Activated CD4-positive, alpha-beta T cell treated with anti-CD3 and anti-CD28 coated beads for 24 hours (primary cell): ENCODE results near the gene LETM1.
"Not testable (repeated sequence)": the region's sequence is repeated elsewhere in the genome, so short reads cannot be mapped to it uniquely, and the experiment has no call there.

Experiments used
- DNase-seq, 2 donors: peaks; one replicate each; pipeline ENCODE4 v3.0.0-alpha.2; 2020; ENCODE audit warnings: low read depth in 2 of 2

LETM1 gene

GRCh38 chr4:1851575-1852410 is 4.2 kb downstream of the LETM1 start:
- DNase-seq, result no peak

GRCh38 chr4:1851160-1851559 is 4.8 kb downstream of the LETM1 start:
- DNase-seq, result no peak

GRCh38 chr4:1850276-1850675 is 5.7 kb downstream of the LETM1 start:
- no peak for DNase-seq

- DNase-seq, result no peak
These were observed 9.4 kb downstream of the LETM1 start for GRCh38 chr4:1846580-1846979.

- DNase-seq, result not testable (repeated sequence)
These were observed 11.3 kb downstream of the LETM1 start for GRCh38 chr4:1844618-1845017.

- no peak for DNase-seq
These were observed 12.1 kb downstream of the LETM1 start for GRCh38 chr4:1843852-1844251.

GRCh38 chr4:1842993-1843448 is 12.9 kb downstream of the LETM1 start:
- DNase-seq, result no peak

GRCh38 chr4:1842339-1842895 is 13.5 kb downstream of the LETM1 start:
- DNase-seq, result no peak

- no peak for DNase-seq
These were observed 14.1 kb downstream of the LETM1 start for GRCh38 chr4:1841887-1842210.

- no peak for DNase-seq
These were observed 14.6 kb downstream of the LETM1 start for GRCh38 chr4:1841201-1841886.

- DNase-seq, result no peak
These were observed 16.7 kb downstream of the LETM1 start for GRCh38 chr4:1839282-1839681.

GRCh38 chr4:1837069-1837468 is 18.9 kb downstream of the LETM1 start:
- DNase-seq, result no peak

- no peak for DNase-seq
These were observed 19.3 kb downstream of the LETM1 start for GRCh38 chr4:1836650-1837049.

GRCh38 chr4:1835836-1836235 is 20.1 kb downstream of the LETM1 start:
- DNase-seq, result not testable (repeated sequence)

- no peak for DNase-seq
These were observed 21.7 kb downstream of the LETM1 start for GRCh38 chr4:1834047-1834775.

- DNase-seq, result no peak
These were observed 22.5 kb downstream of the LETM1 start for GRCh38 chr4:1833307-1834046.

GRCh38 chr4:1832690-1833089 is 23.3 kb downstream of the LETM1 start:
- DNase-seq, result no peak

GRCh38 chr4:1831331-1831730 is 24.6 kb downstream of the LETM1 start:
- no peak for DNase-seq

GRCh38 chr4:1830642-1831228 is 25.2 kb downstream of the LETM1 start:
- DNase-seq, result no peak

- no peak for DNase-seq
These were observed 25.7 kb downstream of the LETM1 start for GRCh38 chr4:1830234-1830633.
